CD14-positive monocyte (primary cell): Measurements from ENCODE around the gene SPRED2. TPM values are rescaled to one million over a fixed set of nuclear protein-coding genes. Genes with fewer than 3 reads are reported as not detected.

Experiments
- DNase-seq, 3 donors: peaks; one replicate each; pipeline ENCODE4 v3.0.0-alpha.2; 2011 to 2022
- H2AFZ ChIP-seq: 2 replicates; pipeline ENCODE4 v1.6.0; 2012; ENCODE audit warnings: mild to moderate bottlenecking, low read depth, low read length, inconsistent platforms; ENCODE audit not compliant: insufficient read depth, poor library complexity, severe bottlenecking
- H3K27ac ChIP-seq, 2 donors: 1 replicate in 1 of 2; 2 replicates in 1 of 2; pipeline ENCODE4 v1.5.1; 2012 to 2013; ENCODE audit warnings: low read length in 2 of 2, control low read depth in 1 of 2, inconsistent platforms in 1 of 2, low read depth in 1 of 2, mild to moderate bottlenecking in 1 of 2
- H3K27me3 ChIP-seq, 2 donors: one replicate each; pipeline versions ENCODE4 v1.6.0 to v1.6.1; 2011 to 2013; ENCODE audit warnings: low read length in 2 of 2; ENCODE audit not compliant: control insufficient read depth in 2 of 2, insufficient read depth in 2 of 2
- H3K36me3 ChIP-seq, 2 donors: replicated peaks in 1 of 2; 1 replicate in 1 of 2; 2 replicates in 1 of 2; pipeline versions ENCODE4 v1.5.1 to v1.6.1; 2012 to 2013; ENCODE audit warnings: low read length in 2 of 2, control low read depth in 1 of 2, inconsistent platforms in 1 of 2, mild to moderate bottlenecking in 1 of 2; ENCODE audit not compliant: insufficient read depth in 2 of 2, control insufficient read depth in 1 of 2
- H3K4me1 ChIP-seq, 2 donors: 1 replicate in 1 of 2; 2 replicates in 1 of 2; pipeline versions ENCODE4 v1.5.1 to v1.6.1; 2012 to 2013; ENCODE audit warnings: low read length in 2 of 2, control low read depth in 1 of 2, inconsistent platforms in 1 of 2, mild to moderate bottlenecking in 1 of 2, moderate library complexity in 1 of 2; ENCODE audit not compliant: insufficient read depth in 2 of 2, control insufficient read depth in 1 of 2
- H3K4me2 ChIP-seq: replicated peaks from 2 replicates; pipeline ENCODE3; 2012; ENCODE audit warnings: low read length, moderate library complexity, mild to moderate bottlenecking; ENCODE audit not compliant: poor library complexity, severe bottlenecking; ENCODE audit errors: extremely low read depth
- H3K4me3 ChIP-seq, 3 experiments: fragments of 200-600 bp in 1 of 3; sonication (generic) in 1 of 3; replicated peaks in 1 of 3; 1 replicate in 2 of 3; 2 replicates in 1 of 3; pipeline ENCODE4 v1.5.1; 2011 to 2013; ENCODE audit warnings: low read length in 3 of 3, mild to moderate bottlenecking in 3 of 3, control low read depth in 2 of 3, low read depth in 2 of 3, inconsistent platforms in 1 of 3, moderate library complexity in 1 of 3
- H3K79me2 ChIP-seq: 2 replicates; pipeline ENCODE4 v1.6.0; 2012; ENCODE audit warnings: mild to moderate bottlenecking, control low read depth, inconsistent platforms, low read length, moderate library complexity; ENCODE audit not compliant: insufficient read depth
- H3K9ac ChIP-seq: 2 replicates; pipeline ENCODE4 v1.6.0; 2017; ENCODE audit warnings: low read length, mild to moderate bottlenecking; ENCODE audit not compliant: insufficient read depth, poor library complexity, severe bottlenecking
- H3K9me3 ChIP-seq, 2 donors: replicated peaks in 1 of 2; 1 replicate in 1 of 2; 2 replicates in 1 of 2; pipeline versions ENCODE4 v1.5.1 to v1.6.1; 2012 to 2013; ENCODE audit warnings: low read length in 2 of 2, control low read depth in 1 of 2; ENCODE audit not compliant: control insufficient read depth in 1 of 2, insufficient read depth in 1 of 2
- H4K20me1 ChIP-seq: 2 replicates; pipeline ENCODE4 v1.6.0; 2012; ENCODE audit warnings: mild to moderate bottlenecking, low read length, control low read depth, moderate library complexity; ENCODE audit not compliant: insufficient read depth
- H3K27ac Mint-ChIP-seq, 7 donors: one replicate each; pipeline ENCODE4 v1.8.0; 2020; ENCODE audit warnings: mild to moderate bottlenecking in 7 of 7, mixed read lengths in 7 of 7, moderate library complexity in 6 of 7, inconsistent platforms in 2 of 7
- H3K27me3 Mint-ChIP-seq, 3 donors: one replicate each; pipeline ENCODE4 v1.8.0; 2021 to 2022; ENCODE audit warnings: low read depth in 3 of 3, mild to moderate bottlenecking in 3 of 3, mixed read lengths in 3 of 3, moderate library complexity in 3 of 3, inconsistent platforms in 1 of 3
- H3K36me3 Mint-ChIP-seq, 2 donors: one replicate each; pipeline ENCODE4 v1.8.0; 2020; ENCODE audit warnings: mixed read lengths in 2 of 2, inconsistent platforms in 1 of 2, mild to moderate bottlenecking in 1 of 2
- H3K4me1 Mint-ChIP-seq: one replicate; pipeline ENCODE4 v1.8.0; 2020; ENCODE audit warnings: mild to moderate bottlenecking, mixed read lengths
- H3K4me3 Mint-ChIP-seq, 2 donors: one replicate each; pipeline ENCODE4 v1.8.0; 2020; ENCODE audit warnings: mild to moderate bottlenecking in 2 of 2, mixed read lengths in 2 of 2, moderate library complexity in 1 of 2
- H3K9me3 Mint-ChIP-seq, 7 donors: one replicate each; pipeline ENCODE4 v1.8.0; 2020 to 2022; ENCODE audit warnings: mixed read lengths in 7 of 7, mild to moderate bottlenecking in 6 of 7, moderate library complexity in 6 of 7, inconsistent platforms in 2 of 7
- WGBS: methylation state at CpG from one replicate; pipeline ENCODE4 v1.1.5; 2013; ENCODE audit warnings: missing lambda C conversion rate; ENCODE audit not compliant: insufficient coverage; 5-methylcytosine and 5-hydroxymethylcytosine counted together
- intact Hi-C, 2 donors: fragments of 100-400 bp; cut with micrococcal nuclease; formaldehyde crosslinking; loops; one replicate each; pipeline versions ENCODE4 v1.15.0 to v1.15.1; 2023
- polyA plus RNA-seq, 3 donors: library from polyadenylated mRNA; depleted of rRNA in 1 of 3; unstranded in 2 of 3; stranded (reverse) in 1 of 3; fragments of 300-500 nt in 2 of 3; fragments of >200 nt in 1 of 3; fragmentation: Illumina TruSeq in 2 of 3; gene quantifications; 1 replicate in 2 of 3; 2 replicates in 1 of 3; pipeline ENCODE4 v1.2.3, GENCODE V29; 2012 to 2021
- TF ChIP-seq, protein P1 (sequence below): fragments of 200-600 bp; IDR thresholded peaks from one replicate; pipeline ENCODE4 v1.8.0; 2022; ENCODE audit warnings: antibody characterized with exemption, mild to moderate bottlenecking

SPRED2 gene
- polyA plus RNA-seq, 3 donors: 0.20 to 2.0 (median 0.33) TPM

GRCh38 chr2:65381607-65382051 lies 50.8 kb downstream of the SPRED2 start:
- Mint-ChIP-seq H3K36me3 (peaks cover 0 to 1% of the 10 kb centered on the region in 2 donors), H3K4me1 (peaks cover 72% of the 10 kb centered on the region), H3K9me3 (no peaks in the 10 kb centered on the region), H3K4me3 (peak overlapping the region in 1 of 2 donors; percentile 42), H3K27me3 (peaks cover 0 to 6% (median 2%) of the 10 kb centered on the region in 3 donors), H3K27ac (peak overlapping the region in 1 of 7 donors; percentile 32)
- no peak overlapping the region for H3K27ac ChIP-seq
- no peaks in the 10 kb centered on the region for H3K36me3 ChIP-seq
- H3K4me3 ChIP-seq: no peak overlapping the region
- peak in 2 of 3 donors; percentile 13 to 73 for DNase-seq
- no peak overlapping the region for H3K9ac ChIP-seq
- peaks cover 6% of the 10 kb centered on the region for H3K79me2 ChIP-seq
- no peaks in the 10 kb centered on the region for H3K9me3 ChIP-seq
- H3K4me1 ChIP-seq: peaks cover 56 to 63% of the 10 kb centered on the region in 2 donors
- TF ChIP-seq, protein P1, sequence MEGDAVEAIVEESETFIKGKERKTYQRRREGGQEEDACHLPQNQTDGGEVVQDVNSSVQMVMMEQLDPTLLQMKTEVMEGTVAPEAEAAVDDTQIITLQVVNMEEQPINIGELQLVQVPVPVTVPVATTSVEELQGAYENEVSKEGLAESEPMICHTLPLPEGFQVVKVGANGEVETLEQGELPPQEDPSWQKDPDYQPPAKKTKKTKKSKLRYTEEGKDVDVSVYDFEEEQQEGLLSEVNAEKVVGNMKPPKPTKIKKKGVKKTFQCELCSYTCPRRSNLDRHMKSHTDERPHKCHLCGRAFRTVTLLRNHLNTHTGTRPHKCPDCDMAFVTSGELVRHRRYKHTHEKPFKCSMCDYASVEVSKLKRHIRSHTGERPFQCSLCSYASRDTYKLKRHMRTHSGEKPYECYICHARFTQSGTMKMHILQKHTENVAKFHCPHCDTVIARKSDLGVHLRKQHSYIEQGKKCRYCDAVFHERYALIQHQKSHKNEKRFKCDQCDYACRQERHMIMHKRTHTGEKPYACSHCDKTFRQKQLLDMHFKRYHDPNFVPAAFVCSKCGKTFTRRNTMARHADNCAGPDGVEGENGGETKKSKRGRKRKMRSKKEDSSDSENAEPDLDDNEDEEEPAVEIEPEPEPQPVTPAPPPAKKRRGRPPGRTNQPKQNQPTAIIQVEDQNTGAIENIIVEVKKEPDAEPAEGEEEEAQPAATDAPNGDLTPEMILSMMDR: no peak
- intact Hi-C loops: loop anchor here in 1 of 2 donors (5.0 kb wide), 1 partner anchor 36 kb away; no protein-coding TSS in a partner anchor
- no peak overlapping the region for H3K4me2 ChIP-seq
- no peaks in the 10 kb centered on the region for H4K20me1 ChIP-seq
- WGBS: 39% methylated on average over 4 of the region's 5 CpGs
- H2AFZ ChIP-seq: no peak overlapping the region
- H3K27me3 ChIP-seq: no peaks in the 10 kb centered on the region

GRCh38 chr2:65380255-65380654 lies 52.1 kb downstream of the SPRED2 start:
- H3K4me1 Mint-ChIP-seq: peaks cover 63% of the 10 kb centered on the region
- H3K4me1 ChIP-seq: peaks cover 53 to 57% of the 10 kb centered on the region in 2 donors
- no peak overlapping the region for H3K4me3 Mint-ChIP-seq
- H3K4me3 ChIP-seq: no peak overlapping the region
- TF ChIP-seq, protein P1: no peak
- no peaks in the 10 kb centered on the region for H4K20me1 ChIP-seq
- H3K9me3 Mint-ChIP-seq: no peaks in the 10 kb centered on the region
- no peaks in the 10 kb centered on the region for H3K36me3 Mint-ChIP-seq
- no peak overlapping the region for H3K4me2 ChIP-seq
- H3K79me2 ChIP-seq: peaks cover 2% of the 10 kb centered on the region
- H3K27ac ChIP-seq: no peak overlapping the region
- intact Hi-C loops: loop anchor here in 1 of 2 donors (5.0 kb wide), 1 partner anchor 37 kb away; no protein-coding TSS in a partner anchor
- no peak overlapping the region for H2AFZ ChIP-seq
- no peak overlapping the region for H3K27ac Mint-ChIP-seq
- no peak overlapping the region for H3K9ac ChIP-seq
- WGBS: 100% methylated on average over 5 of the region's 5 CpGs
- DNase-seq: no peak
- no peaks in the 10 kb centered on the region for H3K27me3 ChIP-seq
- H3K9me3 ChIP-seq: no peaks in the 10 kb centered on the region
- H3K36me3 ChIP-seq: no peaks in the 10 kb centered on the region
- H3K27me3 Mint-ChIP-seq: peaks cover 0 to 7% (median 2%) of the 10 kb centered on the region in 3 donors
